NAMALWA (cell line): Measurements from ENCODE around the gene LRGUK.
A peak's percentile ranks its signal among the peaks of the same experiment; 100 is the strongest.
"Not testable (repeated sequence)": the region's sequence is repeated elsewhere in the genome, so short reads cannot be mapped to it uniquely, and the experiment has no call there.

Experiments
- DNase-seq: peaks from one replicate; pipeline ENCODE4 v3.0.0-alpha.2; 2015; ENCODE audit warnings: low spot score

The LRGUK gene, protein sequence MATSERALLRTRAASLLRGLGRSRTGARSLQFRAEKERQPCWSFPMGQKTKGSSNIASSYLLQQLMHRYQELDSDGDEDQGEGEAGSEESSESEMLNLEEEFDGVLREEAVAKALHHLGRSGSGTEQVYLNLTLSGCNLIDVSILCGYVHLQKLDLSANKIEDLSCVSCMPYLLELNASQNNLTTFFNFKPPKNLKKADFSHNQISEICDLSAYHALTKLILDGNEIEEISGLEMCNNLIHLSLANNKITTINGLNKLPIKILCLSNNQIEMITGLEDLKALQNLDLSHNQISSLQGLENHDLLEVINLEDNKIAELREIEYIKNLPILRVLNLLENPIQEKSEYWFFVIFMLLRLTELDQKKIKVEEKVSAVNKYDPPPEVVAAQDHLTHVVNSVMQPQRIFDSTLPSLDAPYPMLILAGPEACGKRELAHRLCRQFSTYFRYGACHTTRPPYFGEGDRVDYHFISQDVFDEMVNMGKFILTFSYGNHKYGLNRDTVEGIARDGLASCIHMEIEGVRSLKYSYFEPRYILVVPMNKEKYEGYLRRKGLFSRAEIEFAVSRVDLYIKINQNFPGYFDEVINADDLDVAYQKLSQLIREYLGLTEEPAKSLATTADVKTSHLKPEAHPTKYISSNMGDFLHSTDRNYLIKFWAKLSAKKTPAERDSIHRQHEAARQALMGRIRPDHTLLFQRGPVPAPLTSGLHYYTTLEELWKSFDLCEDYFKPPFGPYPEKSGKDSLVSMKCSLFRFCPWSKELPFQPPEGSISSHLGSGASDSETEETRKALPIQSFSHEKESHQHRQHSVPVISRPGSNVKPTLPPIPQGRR

DNA sequence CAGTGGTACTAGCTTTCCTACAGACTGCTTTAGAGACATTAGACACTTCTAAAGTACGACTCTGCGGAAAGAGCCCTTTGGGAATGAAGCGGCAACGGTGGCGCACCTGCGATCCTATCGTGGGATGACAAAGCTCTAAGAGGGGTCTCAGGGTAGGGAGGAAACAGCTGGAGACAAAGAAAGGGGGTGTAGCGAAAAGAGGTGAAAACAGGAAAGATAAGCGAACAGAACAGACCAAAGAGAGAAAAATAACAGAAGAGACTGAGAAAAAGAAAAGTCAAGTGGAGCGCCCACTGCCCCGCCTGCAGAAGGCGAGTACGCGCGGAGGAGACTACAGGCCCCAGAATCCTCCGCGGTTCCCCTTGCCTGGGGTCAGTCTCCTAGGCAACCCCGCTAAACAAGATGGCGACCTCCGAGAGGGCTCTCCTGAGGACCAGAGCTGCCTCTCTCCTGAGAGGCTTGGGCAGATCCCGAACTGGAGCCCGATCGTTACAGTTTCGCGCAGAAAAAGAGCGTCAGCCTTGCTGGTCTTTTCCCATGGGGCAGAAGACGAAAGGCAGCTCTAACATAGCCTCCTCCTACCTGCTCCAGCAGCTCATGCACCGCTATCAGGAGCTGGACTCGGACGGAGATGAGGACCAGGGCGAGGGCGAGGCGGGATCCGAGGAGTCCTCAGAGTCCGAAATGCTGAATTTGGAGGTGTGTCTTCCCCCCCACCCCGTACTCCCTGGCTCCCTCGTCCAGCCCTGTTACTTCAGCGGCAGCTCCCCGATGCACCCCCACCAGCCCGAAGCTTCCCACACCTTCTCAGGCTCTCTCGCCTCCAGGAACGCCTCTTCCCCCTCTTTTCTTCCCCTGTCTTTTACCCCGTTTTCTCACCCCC is at the start of gene LRGUK:
LRGUK (plus strand) TSS at position 375 of the 883 bp plus-strand sequence; CDS start at position 403, 28 bp downstream.
- peak; percentile 90 for DNase-seq

DNA sequence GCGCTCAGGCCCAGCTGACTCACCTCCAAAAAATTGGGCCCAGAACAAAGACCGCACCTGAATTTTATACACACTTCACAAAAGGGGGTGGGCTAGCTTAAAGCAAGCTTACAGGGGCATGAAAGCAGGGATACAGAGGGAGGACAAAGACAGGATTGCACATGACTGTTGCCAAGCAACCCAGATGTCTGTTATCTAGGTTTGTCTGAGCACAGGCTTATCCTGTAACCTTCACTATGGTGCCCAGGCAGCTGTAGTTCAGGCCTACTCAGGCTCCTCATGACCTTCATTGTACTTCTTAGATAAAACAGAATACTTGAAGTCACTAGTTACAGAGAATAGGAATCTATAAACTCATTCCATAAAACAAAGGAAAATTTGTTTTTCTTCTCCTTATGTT is 49.6 kb upstream of the LRGUK start:
- DNase-seq = not testable (repeated sequence)

DNA sequence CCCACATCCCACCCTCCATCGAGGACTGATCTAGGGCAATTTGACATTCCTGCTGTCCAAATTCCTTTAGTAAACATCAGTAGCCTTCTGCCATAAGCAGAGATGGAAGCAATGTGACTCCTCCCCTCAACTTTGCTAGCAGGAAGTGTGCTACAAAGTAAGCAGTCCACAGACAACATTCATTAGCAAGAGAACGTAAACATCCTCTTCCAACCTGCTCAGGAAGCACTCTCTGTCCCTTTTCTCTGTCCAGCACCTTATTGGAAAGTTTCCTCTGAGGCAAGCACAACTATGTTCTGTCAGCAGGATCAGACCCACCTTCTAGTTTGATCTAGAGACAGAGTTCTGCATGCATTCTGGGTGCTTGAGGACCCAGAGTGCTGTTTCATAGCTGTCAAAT is 48.1 kb upstream of the LRGUK start:
- DNase-seq = no peak

DNA sequence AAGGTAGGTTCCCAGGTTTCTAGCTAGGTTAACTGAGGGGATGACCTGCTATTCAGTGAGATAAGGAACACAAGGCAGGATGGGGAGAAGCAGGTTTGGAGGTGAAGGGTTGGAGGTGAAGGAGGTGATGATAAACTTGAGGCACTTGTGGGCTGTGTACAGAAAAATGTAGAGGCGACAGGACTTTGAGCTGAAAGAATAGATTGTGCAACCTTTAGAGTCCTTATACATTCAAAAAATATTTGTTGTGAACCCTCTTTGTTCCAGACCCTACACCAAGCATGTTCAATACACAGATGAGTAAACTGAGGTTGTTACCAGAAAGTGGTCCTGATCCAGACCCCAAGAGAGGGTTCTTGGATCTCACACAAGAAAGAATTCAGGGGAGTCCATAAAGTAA is 45.4 kb upstream of the LRGUK start:
- no peak for DNase-seq

DNA sequence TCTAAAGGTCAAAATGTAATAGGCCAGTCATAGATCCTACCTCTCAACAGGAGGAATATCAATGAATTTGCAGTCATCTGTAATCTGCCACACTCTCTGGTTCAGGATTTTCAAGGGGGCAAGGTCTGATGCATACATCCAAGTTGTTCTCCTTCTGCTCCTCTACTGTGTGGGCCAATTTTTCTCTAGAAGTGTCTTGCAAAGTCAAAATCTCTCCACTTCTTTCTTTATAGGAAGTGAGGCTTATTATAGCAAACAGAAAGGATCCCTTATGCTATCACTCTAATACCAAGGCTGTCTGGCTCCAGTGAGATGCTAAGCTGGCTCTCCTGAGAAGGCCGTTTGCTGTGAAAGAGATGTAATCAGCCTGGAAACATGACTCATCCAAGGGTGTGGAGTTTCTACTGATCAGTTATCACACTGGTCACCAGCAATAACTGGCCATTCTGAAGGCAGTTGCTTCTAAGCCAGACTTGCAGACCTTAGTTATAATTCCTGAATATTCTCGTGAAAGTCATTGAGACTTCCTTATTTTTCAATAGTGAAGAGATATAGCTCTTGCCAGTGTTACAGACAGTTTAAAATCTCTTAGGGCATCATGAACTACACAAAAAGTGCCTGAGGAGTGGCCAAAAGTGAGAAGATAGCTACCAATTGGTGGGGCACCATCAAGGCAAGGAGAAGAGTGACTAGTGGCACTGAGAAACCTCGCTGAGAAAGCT is 43.2 kb upstream of the LRGUK start:
- no peak for DNase-seq

DNA sequence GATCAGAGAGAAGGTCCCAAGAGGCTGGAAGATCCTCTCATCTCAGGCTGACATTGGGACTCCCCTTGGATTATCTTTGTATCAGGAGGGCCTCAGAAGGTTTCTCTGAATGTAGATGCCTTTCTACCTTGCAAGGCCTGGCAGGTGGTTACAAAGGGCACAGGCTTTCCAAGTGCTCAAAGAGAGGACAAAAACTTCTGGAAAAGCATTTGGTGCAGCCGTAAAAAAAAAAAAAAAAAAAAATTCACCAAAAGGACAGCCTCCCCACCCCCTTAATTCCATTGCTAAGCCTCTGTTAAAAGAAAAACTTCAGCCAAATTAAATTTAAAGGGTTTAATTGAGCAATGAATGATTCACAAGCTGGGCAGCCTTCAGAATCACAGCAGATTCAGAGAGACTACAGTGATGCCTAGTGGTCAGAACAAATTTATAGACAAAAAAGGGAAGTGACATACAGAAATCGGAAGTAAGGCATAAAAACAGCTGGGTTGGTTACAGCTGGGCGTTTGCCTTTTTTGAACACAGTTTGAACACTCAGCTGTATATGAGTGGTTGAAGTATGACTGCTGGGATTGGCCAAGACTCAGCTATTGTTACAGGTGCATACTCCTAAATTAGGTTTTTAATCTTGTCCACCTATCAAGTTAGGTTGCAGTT is 42.5 kb upstream of the LRGUK start:
- DNase-seq = peak; percentile 75

DNA sequence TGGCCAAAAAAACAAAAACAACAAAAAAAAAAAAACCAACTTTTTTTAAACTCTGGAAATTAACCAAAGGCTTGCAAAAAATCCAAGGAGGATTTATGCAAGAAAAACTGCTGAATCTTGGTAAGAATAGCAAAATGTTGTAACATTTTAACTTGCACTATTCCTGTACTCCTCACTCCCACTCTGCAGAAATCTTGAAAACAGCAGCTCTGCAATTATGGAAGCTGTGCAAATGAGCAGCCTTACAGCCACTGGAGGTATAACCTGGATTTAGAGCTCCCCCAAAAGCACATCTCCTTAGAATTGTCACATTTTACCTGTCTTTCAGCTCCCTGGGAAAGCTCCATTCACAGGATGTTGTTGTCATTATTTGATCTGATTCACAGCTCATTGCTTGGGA is 41.8 kb upstream of the LRGUK start:
- DNase-seq = no peak

DNA sequence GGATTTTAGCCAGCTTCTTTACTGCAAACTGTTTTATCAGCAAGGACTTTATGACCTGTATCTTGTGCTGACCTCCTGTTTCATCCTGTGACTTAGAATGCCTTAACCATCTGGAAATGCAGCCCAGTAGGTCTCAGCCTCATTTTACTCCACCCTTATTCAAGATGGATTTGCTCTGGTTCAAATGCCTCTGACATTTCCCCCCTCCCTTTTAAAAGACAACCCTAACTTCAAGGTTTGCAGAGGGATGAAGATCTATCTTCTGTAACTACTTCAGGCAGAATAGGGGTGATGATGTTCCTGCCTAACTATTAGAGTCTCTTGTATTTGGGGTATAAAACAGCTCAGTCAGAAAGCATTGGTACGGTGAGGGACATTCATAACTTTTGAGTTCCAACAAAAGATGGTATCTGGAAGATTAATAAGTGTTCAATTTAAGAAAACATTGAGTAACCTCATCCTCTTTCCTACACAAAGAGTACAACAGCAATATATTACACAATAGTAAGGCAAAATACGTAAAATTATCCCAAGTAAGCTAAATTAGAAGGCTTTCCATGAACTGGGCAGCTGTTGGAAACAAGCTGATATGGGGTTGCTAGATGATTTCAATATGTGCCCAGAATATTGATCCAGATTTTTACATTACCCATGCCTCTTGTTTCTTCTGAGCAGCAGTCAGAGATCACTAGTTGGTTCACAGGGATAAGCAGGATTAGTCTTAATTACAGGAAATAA is 40.0 kb upstream of the LRGUK start:
- no peak for DNase-seq

DNA sequence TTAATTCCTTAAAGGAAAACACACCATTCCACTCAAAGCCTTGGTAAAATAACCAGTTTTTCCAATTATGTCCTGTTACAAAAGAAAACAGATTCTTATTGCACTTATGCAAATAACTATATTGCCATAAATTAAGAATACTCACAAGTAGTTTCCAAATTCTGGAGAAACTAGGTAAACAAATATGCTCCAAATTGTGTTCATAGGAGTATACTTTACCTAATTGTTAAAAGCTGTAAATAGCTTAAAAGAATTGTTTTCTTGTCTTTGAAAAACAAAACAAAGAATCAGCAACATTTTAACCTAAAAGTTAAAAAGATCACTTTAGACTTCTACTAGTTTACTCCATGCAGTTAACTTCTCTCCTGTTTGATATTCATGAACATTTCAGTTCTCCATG is 38.9 kb upstream of the LRGUK start:
- peak; percentile 12 for DNase-seq

DNA sequence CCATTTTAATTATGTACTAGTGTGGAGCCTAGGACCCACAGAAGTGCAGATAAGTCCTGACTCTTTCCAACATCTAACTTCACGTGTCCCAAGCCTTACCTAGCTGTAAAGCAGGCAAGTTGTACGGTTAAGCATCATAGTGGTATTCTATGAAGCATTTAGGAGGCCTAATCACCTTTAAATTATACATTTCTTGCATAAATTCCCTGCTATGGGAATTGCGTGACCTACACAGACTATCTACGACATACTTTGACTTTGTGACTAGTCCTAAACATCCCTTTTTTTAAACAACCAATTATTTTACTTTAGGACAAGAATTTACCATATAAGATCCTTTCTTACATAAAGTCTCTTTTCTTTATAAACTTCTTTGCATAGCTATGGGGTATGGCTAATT is 37.7 kb upstream of the LRGUK start:
- no peak for DNase-seq

DNA sequence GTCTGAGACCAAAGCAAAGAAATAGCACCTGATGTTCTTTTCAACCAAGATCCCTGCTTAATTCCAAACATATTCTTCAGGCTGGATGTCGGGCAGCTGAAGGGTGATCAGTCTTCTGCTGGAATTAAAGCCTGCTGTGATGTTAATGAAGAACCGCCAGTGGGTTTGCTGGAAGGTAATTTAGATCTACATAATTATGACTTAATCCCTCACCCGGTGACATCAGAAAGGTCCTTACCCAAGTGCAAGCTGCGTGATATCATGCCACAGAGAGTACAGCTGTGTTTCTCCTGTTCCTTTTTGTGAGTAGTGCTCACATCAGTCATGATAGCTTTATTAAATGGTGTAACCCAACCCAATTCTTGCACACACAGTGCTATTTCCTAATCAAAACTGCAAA is 29.1 kb upstream of the LRGUK start:
- DNase-seq = no peak

DNA sequence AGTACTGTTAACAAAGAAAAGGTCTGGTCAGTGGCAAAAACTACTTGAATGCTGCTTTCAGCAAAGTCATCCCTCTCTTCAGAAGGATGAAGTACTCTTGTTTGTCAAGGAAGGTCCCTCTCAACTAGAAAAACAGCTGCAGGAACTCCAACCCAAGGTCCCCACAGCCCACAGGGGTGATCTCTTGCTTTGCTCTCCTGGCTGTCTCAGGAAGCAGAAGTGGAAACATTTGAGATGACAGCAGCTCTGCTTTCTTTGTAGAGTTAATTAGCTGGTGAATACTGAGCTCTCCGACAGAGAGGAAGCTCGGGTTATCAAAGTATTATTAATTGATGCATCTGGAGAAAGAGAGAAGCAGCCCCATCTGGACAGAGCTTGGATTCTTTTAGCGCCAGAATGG is 25.4 kb upstream of the LRGUK start:
- peak; percentile 15 for DNase-seq

DNA sequence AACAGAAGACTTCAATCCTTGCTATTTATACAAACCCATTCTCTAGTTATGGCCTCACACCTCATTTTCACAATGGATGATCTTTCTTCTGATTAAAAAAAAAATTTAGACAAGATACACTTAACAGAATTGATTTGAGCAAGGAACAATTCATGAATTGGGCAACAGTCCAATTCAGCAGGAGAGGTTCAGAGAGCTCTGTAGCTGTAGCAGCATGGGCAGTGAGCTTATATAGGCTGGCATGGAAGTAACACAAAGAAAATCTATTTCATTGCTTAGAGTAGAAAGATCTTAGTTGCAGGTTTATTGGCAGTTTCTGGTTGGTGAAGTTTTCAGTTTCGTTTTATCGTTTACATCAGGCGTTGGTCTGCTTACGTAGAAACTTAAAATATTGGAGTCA is 23.0 kb upstream of the LRGUK start:
- no peak for DNase-seq

DNA sequence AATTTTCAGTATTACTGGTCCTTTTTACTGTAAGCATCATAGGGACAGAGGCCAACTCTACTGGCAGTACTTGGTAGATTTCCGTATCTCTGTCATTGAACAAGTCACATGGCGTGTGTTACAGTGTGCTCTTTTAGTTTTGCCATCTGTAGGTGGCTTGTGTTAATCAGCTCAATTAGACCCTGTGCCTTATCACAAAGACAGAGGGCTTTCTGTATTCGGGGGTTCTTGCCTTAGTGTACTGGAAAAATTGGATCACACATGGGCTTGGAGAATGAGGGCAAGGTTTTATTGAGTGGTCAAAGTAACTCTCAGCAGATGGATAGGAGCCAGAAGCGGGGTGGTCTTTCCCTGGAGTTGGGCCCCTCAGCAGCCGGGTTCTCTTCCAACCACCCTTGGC is 21.3 kb upstream of the LRGUK start:
- no peak for DNase-seq

DNA sequence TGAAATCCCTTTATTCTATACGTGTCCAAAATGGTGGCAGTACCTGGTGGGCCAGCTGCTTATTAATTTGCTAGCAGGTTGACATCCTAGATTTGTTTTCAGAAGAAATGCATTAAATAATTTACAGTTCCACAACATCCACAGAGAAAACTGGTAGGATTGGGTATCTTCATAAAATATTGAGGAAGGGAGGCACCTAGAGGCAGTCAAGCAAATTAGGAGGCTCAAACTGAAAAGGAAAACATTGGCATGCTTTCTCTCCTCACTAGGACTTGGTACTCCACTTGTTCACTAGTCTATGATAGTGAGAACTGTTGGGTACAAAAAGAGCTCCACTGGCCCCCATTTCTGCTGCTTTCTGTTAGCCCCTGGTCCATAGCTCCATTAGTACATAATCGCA is 18.3 kb upstream of the LRGUK start:
- no peak for DNase-seq

DNA sequence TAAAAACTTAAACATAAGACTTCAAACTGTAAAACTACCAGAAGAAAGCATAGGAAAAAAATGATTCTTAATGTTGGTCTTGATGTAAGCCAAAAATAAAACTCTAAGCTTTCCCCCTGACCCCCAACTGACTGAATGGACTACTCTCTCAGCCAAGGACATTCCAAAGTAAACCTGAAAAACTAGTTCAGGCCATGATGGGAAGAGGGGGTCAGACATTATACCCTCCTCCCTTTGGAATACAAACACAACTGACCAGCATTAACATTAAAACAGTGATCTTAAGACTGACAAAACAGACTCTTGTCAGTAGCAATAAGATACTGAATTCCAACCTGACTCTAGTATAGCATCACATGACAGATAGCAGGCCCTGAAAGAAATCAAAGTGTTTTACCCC is 13.5 kb upstream of the LRGUK start:
- no peak for DNase-seq

DNA sequence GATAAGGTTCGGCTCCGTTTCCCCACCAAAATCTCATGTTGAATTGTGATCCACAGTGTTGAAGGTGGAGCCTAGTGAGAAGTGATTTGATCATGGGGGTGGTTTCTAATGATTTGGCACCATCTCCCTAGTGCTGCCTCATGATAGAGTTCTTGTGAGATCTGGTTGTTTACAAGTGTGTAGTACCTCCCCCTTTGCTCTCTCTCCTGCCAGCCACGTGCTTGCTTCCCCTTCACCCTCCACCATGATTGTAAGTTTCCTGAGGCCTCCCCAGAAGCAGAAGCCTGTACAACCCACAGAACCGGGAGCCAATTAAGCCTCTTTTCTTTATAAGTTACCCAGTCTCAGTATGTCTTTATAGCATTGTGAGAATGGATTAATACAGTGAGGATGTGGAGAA is 12.1 kb upstream of the LRGUK start:
- no peak for DNase-seq

DNA sequence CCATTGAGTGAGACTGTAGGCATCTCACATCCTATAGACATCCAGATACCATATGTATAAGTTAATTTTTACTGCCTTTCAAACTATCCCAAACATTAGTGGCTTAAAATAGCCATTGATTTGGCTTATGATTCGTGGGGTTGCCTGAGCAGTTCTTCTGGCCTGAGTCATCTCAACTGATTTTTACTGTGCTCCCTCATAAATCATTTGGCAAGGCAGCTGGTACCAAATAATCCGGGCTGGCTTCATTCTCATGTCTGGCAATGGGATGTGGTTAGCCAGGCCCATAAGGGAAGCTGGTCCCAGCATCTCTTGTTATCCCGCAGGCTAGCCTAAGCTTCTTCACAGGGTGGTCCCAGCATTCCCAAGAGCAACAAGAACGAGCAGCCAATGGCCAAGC is 6.7 kb upstream of the LRGUK start:
- no peak for DNase-seq

DNA sequence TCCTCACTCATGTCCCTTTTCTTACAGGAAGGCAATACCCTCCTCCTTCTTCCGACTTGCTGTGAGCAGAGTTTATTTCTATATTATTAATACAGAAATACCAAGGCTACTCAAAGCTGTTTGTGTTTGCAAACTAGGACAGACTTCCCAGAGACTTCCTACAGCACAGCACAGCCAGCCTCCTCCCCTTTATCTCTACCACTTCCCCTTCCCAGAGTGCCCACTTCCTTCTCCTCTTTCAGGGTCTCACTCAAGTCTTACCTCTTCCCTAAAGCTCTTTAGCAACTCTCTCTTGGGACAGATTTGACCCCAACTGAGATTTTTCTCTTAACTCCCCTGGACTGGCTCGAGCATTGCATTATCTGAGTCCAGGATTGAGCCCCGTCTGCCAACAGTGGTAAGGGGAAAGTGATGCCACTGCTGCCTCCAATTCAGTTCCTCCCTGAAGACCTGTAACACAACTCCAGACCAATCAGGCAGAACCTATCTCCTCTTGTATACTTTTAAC is 5.5 kb upstream of the LRGUK start:
- DNase-seq = no peak

DNA sequence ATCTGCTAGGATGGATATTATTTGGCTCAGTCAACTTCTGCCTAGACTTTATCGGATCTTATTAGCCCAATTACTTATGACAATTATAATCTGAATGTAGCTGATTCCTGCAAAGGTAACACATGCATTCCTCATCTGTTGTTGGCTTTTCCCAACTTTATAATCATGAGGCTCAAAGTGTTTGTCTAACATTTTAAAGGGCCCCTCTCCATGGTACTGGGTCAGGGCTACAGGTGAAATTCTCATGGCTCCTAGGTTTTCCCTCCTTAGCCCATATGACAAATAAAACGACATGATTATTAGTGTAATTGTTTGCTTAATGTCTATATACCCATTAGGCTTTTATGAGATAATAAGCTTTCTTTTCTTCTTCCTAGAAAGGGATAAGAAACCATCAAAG is 4.2 kb upstream of the LRGUK start:
- DNase-seq = no peak
